Measurements from ENCODE around the gene RASAL2.

DNA sequence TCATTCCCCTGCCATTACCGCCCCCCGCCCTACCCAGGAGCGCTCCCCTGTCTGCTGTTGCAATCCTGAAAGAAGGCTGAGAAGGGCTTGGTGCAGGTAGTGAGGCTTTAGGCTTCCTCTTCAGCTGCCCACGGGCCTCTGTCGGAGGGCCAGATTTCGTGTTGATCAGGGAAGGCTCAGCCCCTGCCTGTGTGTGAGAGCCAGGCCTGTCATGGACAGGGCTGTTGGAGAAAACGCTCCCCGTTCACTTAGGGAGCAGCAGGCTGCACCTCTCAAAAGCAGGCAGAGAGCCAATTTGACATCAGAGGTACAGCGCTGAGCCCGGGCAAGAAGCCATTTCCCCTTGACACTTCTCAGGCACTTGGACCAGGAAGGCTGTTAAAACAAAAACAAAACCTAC, 438.0 kb downstream of the RASAL2 start:
- TF ChIP-seq, protein P1, sequence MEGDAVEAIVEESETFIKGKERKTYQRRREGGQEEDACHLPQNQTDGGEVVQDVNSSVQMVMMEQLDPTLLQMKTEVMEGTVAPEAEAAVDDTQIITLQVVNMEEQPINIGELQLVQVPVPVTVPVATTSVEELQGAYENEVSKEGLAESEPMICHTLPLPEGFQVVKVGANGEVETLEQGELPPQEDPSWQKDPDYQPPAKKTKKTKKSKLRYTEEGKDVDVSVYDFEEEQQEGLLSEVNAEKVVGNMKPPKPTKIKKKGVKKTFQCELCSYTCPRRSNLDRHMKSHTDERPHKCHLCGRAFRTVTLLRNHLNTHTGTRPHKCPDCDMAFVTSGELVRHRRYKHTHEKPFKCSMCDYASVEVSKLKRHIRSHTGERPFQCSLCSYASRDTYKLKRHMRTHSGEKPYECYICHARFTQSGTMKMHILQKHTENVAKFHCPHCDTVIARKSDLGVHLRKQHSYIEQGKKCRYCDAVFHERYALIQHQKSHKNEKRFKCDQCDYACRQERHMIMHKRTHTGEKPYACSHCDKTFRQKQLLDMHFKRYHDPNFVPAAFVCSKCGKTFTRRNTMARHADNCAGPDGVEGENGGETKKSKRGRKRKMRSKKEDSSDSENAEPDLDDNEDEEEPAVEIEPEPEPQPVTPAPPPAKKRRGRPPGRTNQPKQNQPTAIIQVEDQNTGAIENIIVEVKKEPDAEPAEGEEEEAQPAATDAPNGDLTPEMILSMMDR (conservative IDR thresholded peaks at IDR 0.05; ENCODE audit: low read length), result no peak
- no peak for TF ChIP-seq EZH2phosphoT487 (IDR thresholded peaks at IDR 0.05; ENCODE audit: borderline replicate concordance)

All from Loucy (cell line).